ENCODE measurements around the gene SLC36A1.

SLC36A1 gene

GRCh38 chr5:151447174-151448037 is at the start of gene SLC36A1:
TSS of gene SLC36A1 (plus strand) at chr5:151447603. CDS start at chr5:151458793, 11,190 bp downstream.
- peak; percentile 93 for TF ChIP-seq CTCF (IDR thresholded peaks at IDR 0.05; ENCODE audit: insufficient read depth, low read length, missing control alignments)
- H3K4me3 ChIP-seq (ENCODE audit: low read depth, low read length), result peak within 1 kb of the TSS; percentile 96
- POLR2A ChIA-PET, result interaction anchor here (0.6 to 1.4 kb wide), 9 partner anchors 18 to 325 kb away, joined by 3 to 6 read pairs (median 3); no protein-coding TSS in a partner anchor
- CTCF ChIA-PET, result interaction anchor here (0.6 to 7.3 kb wide), 34 partner anchors 8 to 324 kb away, joined by 3 to 160 read pairs (median 5); partner anchors contain the start of gene G3BP1
- DNase-seq (ENCODE audit: low read depth, low spot score), result no peak

- DNase-seq (ENCODE audit: low read depth, low spot score), result no peak
- no peak overlapping the region for H3K4me3 ChIP-seq (ENCODE audit: low read depth, low read length)
- ChIA-PET POLR2A (no interaction called here), CTCF (interaction anchor here (1.4 kb wide), 2 partner anchors 15 to 21 kb away, joined by 3 read pairs; no protein-coding TSS in a partner anchor)
- TF ChIP-seq CTCF (IDR thresholded peaks at IDR 0.05; ENCODE audit: insufficient read depth, low read length, missing control alignments), result no peak
These were observed 41.9 kb upstream of the SLC36A1 start for GRCh38 chr5:151405334-151406160.

GRCh38 chr5:151406322-151406947 is 41.0 kb upstream of the SLC36A1 start:
- ChIA-PET POLR2A (no interaction called here), CTCF (interaction anchor here (1.4 kb wide), 2 partner anchors 14 to 22 kb away, joined by 3 read pairs; no protein-coding TSS in a partner anchor)
- no peak overlapping the region for H3K4me3 ChIP-seq (ENCODE audit: low read depth, low read length)
- no peak for TF ChIP-seq CTCF (IDR thresholded peaks at IDR 0.05; ENCODE audit: insufficient read depth, low read length, missing control alignments)
- no peak for DNase-seq (ENCODE audit: low read depth, low spot score)

- TF ChIP-seq CTCF (IDR thresholded peaks at IDR 0.05; ENCODE audit: insufficient read depth, low read length, missing control alignments), result no peak
- POLR2A ChIA-PET, result no interaction called here
- DNase-seq (ENCODE audit: low read depth, low spot score), result no peak
- CTCF ChIA-PET, result no interaction called here
- H3K4me3 ChIP-seq (ENCODE audit: low read depth, low read length), result no peak overlapping the region
These were observed 38.7 kb upstream of the SLC36A1 start for GRCh38 chr5:151408591-151409230.

- ChIA-PET CTCF (no interaction called here), POLR2A (no interaction called here)
- no peak for TF ChIP-seq CTCF (IDR thresholded peaks at IDR 0.05; ENCODE audit: insufficient read depth, low read length, missing control alignments)
- no peak overlapping the region for H3K4me3 ChIP-seq (ENCODE audit: low read depth, low read length)
- DNase-seq (ENCODE audit: low read depth, low spot score), result no peak
These were observed 33.6 kb upstream of the SLC36A1 start for GRCh38 chr5:151413800-151414199.

All from AG04449 (cell line).